Endothelial cell of umbilical vein (primary cell): ENCODE data around the gene HOXD3. TPM values are rescaled to one million over a fixed set of nuclear protein-coding genes. Genes with fewer than 3 reads are reported as not detected.

Experiments
- BruUV-seq: library from RNA; stranded (reverse); fragments of 400-500 nt; replicated peaks from 2 replicates; lab custom pipeline; 2021; lab: Mats Ljungman, UMichigan
- CTCF ChIA-PET: fragments of 300-600, 350-600 bp; sonication (Branson Sonifier 250); formaldehyde crosslinking; loops from one replicate; lab custom pipeline; 2021; ENCODE audit warnings: antibody characterized with exemption, inconsistent platforms; lab: Charles Lee
- POLR2A ChIA-PET: fragments of 300-600, 350-600 bp; sonication (Branson Sonifier 250); formaldehyde crosslinking; loops from one replicate; lab custom pipeline; 2021; ENCODE audit warnings: antibody characterized with exemption, inconsistent platforms; lab: Charles Lee
- DNase-seq: peaks from one replicate; pipeline ENCODE4 v3.0.0-alpha.2; 2011; ENCODE audit warnings: low read depth, low spot score
- FAIRE-seq: peaks from 2 replicates; lab custom pipeline; 2011; peaks lifted over from hg19 to GRCh38; lab: Jason Lieb, UNC
- H2AFZ ChIP-seq: 2 replicates; pipeline ENCODE4 v1.6.0; 2012; ENCODE audit warnings: low read depth, low read length, control low read depth, inconsistent platforms
- H3K27ac ChIP-seq: 2 replicates; pipeline ENCODE4 v1.5.1; 2011; ENCODE audit warnings: low read depth, mild to moderate bottlenecking, control low read depth, low read length, moderate library complexity; ENCODE audit not compliant: insufficient read depth
- H3K27me3 ChIP-seq, 2 experiments: 2 replicates each; pipeline versions ENCODE4 v1.6.0 to v1.6.1; 2011; ENCODE audit warnings: low read length in 2 of 2, mixed read lengths in 1 of 2; ENCODE audit not compliant: control insufficient read depth in 2 of 2, insufficient read depth in 2 of 2
- H3K36me3 ChIP-seq, 2 experiments: 2 replicates in 1 of 2; 3 replicates in 1 of 2; pipeline ENCODE4 v1.5.1; 2011; ENCODE audit warnings: low read length in 2 of 2, mild to moderate bottlenecking in 1 of 2, moderate library complexity in 1 of 2; ENCODE audit not compliant: control insufficient read depth in 2 of 2, insufficient read depth in 2 of 2; ENCODE audit errors: extremely low read depth in 1 of 2
- H3K4me1 ChIP-seq: 3 replicates; pipeline ENCODE4 v1.5.1; 2011; ENCODE audit warnings: mild to moderate bottlenecking, low read length; ENCODE audit not compliant: control insufficient read depth, insufficient read depth; ENCODE audit errors: extremely low read depth
- H3K4me2 ChIP-seq: 2 replicates; pipeline ENCODE4 v1.6.1; 2011; ENCODE audit warnings: low read length, control low read depth, mixed read lengths; ENCODE audit not compliant: insufficient read depth
- H3K4me3 ChIP-seq, 3 experiments: fragments of 200-600 bp in 1 of 3; sonication (generic), shearing (Covaris generic) in 1 of 3; replicated peaks in 1 of 3; 2 replicates each; pipeline ENCODE4 v1.5.1; 2011 to 2016; ENCODE audit warnings: control low read depth in 3 of 3, low read length in 3 of 3, mild to moderate bottlenecking in 2 of 3, inconsistent platforms in 1 of 3, low read depth in 1 of 3, moderate library complexity in 1 of 3; ENCODE audit not compliant: insufficient read depth in 1 of 3
- H3K79me2 ChIP-seq: 2 replicates; pipeline ENCODE4 v1.6.0; 2012; ENCODE audit warnings: low read length, inconsistent platforms; ENCODE audit not compliant: control insufficient read depth, insufficient read depth
- H3K9ac ChIP-seq: replicated peaks from 2 replicates; pipeline ENCODE3; 2011; ENCODE audit warnings: low read length, control low read depth; ENCODE audit not compliant: insufficient read depth; ENCODE audit errors: extremely low read depth
- H3K9me1 ChIP-seq: replicated peaks from 3 replicates; pipeline ENCODE4 v1.6.0; 2011; ENCODE audit warnings: mild to moderate bottlenecking, low read length; ENCODE audit not compliant: control insufficient read depth, insufficient read depth; ENCODE audit errors: extremely low read depth
- H3K9me3 ChIP-seq: replicated peaks from 2 replicates; pipeline ENCODE4 v1.5.1; 2012; ENCODE audit warnings: low read length, inconsistent platforms; ENCODE audit not compliant: control insufficient read depth, insufficient read depth
- H4K20me1 ChIP-seq: replicated peaks from 2 replicates; pipeline ENCODE3; 2011; ENCODE audit warnings: mild to moderate bottlenecking, low read length; ENCODE audit not compliant: control insufficient read depth, insufficient read depth; ENCODE audit errors: extremely low read depth
- EZH2 ChIP-seq: IDR thresholded peaks from 2 replicates; pipeline ENCODE4 v1.6.1; 2012; ENCODE audit warnings: borderline replicate concordance, low read depth, mild to moderate bottlenecking, moderate library complexity, low read length, inconsistent platforms; ENCODE audit not compliant: severe bottlenecking
- FOS ChIP-seq: IDR thresholded peaks from 2 replicates; pipeline ENCODE4 v1.6.1; 2011; ENCODE audit warnings: mild to moderate bottlenecking, low read length, moderate library complexity, borderline replicate concordance; ENCODE audit not compliant: insufficient read depth
- GATA2 ChIP-seq: IDR thresholded peaks from 2 replicates; pipeline ENCODE4 v1.7.0; 2011; ENCODE audit warnings: low read depth, mild to moderate bottlenecking, moderate library complexity, mixed read lengths, low read length; ENCODE audit not compliant: insufficient read length, insufficient read depth
- JUN ChIP-seq: IDR thresholded peaks from 2 replicates; pipeline ENCODE4 v1.6.1; 2011; ENCODE audit warnings: borderline replicate concordance, low read depth; ENCODE audit not compliant: insufficient read length, insufficient read depth
- MYC ChIP-seq: IDR thresholded peaks from one replicate; pipeline ENCODE4 v1.6.1; 2011; ENCODE audit warnings: mild to moderate bottlenecking, low read depth, low read length
- POLR2A ChIP-seq: IDR thresholded peaks from 2 replicates; pipeline ENCODE4 v1.6.1; 2012; ENCODE audit warnings: low read depth, mild to moderate bottlenecking, control low read depth, low read length
- POLR2AphosphoS5 ChIP-seq: IDR thresholded peaks from 2 replicates; pipeline ENCODE4 v1.6.1; 2012; ENCODE audit warnings: low read depth, mild to moderate bottlenecking, control low read depth, low read length, moderate library complexity; ENCODE audit not compliant: insufficient read depth
- dilution Hi-C: fragments of 300-500 bp; cut with MboI; formaldehyde crosslinking; loops from one replicate; pipeline ENCODE4 v1.15.0; 2019; ENCODE audit warnings: low sequenced_read_pairs; ENCODE audit not compliant: extremely low pct_ligation_motif_present
- intact Hi-C: fragments of 100-400 bp; cut with micrococcal nuclease; formaldehyde crosslinking; loops from one replicate; pipeline ENCODE4 v1.10.0; 2022
- polyA plus RNA-seq, 4 experiments: library from polyadenylated mRNA; depleted of rRNA in 3 of 4; stranded (reverse) in 3 of 4; unstranded in 1 of 4; fragments of >200 nt; gene quantifications; 2 replicates each; pipeline versions ENCODE4 v1.2.1 to v1.2.3, GENCODE V29; 2011 to 2012; ENCODE audit warnings: missing spikeins in 1 of 4
- total RNA-seq: library from RNA; stranded (reverse); gene quantifications from 2 replicates; pipeline ENCODE4 v1.2.3, GENCODE V29; 2021
- TF ChIP-seq, protein P1 (sequence below): IDR thresholded peaks from 2 replicates; pipeline ENCODE4 v1.6.1; 2011; ENCODE audit not compliant: insufficient read depth, insufficient read length
- TF ChIP-seq, protein P2 (sequence below), 2 donors: IDR thresholded peaks; 1 replicate in 1 of 2; 2 replicates in 1 of 2; pipeline ENCODE4 v1.5.1; 2011; ENCODE audit warnings: low read length in 2 of 2, mild to moderate bottlenecking in 2 of 2, moderate library complexity in 2 of 2, control low read depth in 1 of 2, inconsistent platforms in 1 of 2, low read depth in 1 of 2; ENCODE audit not compliant: insufficient read depth in 1 of 2; ENCODE audit errors: extremely low read depth in 1 of 2

The HOXD3 gene
- total and polyA plus RNA-seq, 2 donors (not counting 3 experiments of a cell fraction or from before 2014, with no cell fraction given) = 2.9 to 20.9 TPM

DNA sequence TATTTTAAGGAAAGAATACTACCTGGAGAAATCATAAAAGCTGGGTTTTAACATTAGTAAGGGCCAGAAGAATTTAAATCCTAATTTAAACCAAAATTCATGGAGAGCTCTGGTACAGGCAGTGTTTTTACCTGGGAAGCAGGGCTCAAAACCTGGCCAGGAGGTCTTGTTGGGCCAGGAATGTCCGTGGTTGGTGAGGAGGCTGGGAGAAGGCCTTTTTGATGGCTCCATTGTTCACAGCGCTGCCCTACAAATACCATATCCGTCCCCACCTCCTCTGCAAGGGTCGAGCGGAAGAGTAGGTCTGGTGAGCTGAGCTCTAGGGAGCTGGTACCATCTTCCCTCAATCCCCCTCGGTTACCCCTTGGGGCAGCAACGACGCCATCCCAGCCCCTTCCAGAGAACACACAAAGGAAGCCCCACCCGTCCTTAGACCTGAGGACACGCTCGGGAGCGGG, 20.5 kb downstream of the HOXD3 start:
- no peaks in the 10 kb centered on the region for H3K27me3 ChIP-seq
- H3K79me2 ChIP-seq = no peaks in the 10 kb centered on the region
- H3K4me3 ChIP-seq = peak overlapping the region; percentile 1 to 49 (median 48)
- intact Hi-C loops = loop anchor here (1.0 to 5.0 kb wide), 6 partner anchors 11 to 340 kb away; partner anchors contain the start of genes HOXD1 and MTX2
- peak overlapping the region; percentile 77 for H3K27ac ChIP-seq
- H4K20me1 ChIP-seq = no peaks in the 10 kb centered on the region
- peak overlapping the region; percentile 95 for H2AFZ ChIP-seq
- H3K9ac ChIP-seq = peak overlapping the region; percentile 73
- FAIRE-seq = peak; percentile 49
- H3K9me1 ChIP-seq = no peaks in the 10 kb centered on the region
- no peaks in the 10 kb centered on the region for H3K9me3 ChIP-seq
- no peak for TF ChIP-seq MYC
- no peak for TF ChIP-seq FOS
- TF ChIP-seq, protein P1, sequence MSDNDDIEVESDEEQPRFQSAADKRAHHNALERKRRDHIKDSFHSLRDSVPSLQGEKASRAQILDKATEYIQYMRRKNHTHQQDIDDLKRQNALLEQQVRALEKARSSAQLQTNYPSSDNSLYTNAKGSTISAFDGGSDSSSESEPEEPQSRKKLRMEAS = no peak
- TF ChIP-seq POLR2A = no peak
- TF ChIP-seq EZH2 = no peak
- no peak for TF ChIP-seq JUN
- TF ChIP-seq POLR2AphosphoS5 = no peak
- TF ChIP-seq GATA2 = no peak
- TF ChIP-seq, protein P2, sequence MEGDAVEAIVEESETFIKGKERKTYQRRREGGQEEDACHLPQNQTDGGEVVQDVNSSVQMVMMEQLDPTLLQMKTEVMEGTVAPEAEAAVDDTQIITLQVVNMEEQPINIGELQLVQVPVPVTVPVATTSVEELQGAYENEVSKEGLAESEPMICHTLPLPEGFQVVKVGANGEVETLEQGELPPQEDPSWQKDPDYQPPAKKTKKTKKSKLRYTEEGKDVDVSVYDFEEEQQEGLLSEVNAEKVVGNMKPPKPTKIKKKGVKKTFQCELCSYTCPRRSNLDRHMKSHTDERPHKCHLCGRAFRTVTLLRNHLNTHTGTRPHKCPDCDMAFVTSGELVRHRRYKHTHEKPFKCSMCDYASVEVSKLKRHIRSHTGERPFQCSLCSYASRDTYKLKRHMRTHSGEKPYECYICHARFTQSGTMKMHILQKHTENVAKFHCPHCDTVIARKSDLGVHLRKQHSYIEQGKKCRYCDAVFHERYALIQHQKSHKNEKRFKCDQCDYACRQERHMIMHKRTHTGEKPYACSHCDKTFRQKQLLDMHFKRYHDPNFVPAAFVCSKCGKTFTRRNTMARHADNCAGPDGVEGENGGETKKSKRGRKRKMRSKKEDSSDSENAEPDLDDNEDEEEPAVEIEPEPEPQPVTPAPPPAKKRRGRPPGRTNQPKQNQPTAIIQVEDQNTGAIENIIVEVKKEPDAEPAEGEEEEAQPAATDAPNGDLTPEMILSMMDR (IDR thresholded peaks at IDR 0.05; ENCODE audit: extremely low read depth in 1 of 2, insufficient read depth in 1 of 2, low read depth in 1 of 2, low read length in 2 of 2) = no peak
- dilution Hi-C loops = no loop called here
- ChIA-PET POLR2A (interaction anchor here (1.7 to 2.0 kb wide), 2 partner anchors 10 to 11 kb away, joined by 6 to 7 read pairs; partner anchors contain the start of gene HOXD1), CTCF (interaction anchor here (0.9 to 6.6 kb wide), 5 partner anchors 10 to 474 kb away, joined by 3 to 58 read pairs (median 3); no protein-coding TSS in a partner anchor)
- H3K36me3 ChIP-seq = no peaks in the 10 kb centered on the region
- BruUV-seq = TSS peak; percentile 22
- peaks cover 30% of the 10 kb centered on the region for H3K4me1 ChIP-seq
- peak overlapping the region; percentile 79 for H3K4me2 ChIP-seq
- no peak for DNase-seq
